Smooth muscle cell (in vitro differentiated cells): ENCODE measurements around the gene LRRC7. TPM values are rescaled to one million over a fixed set of nuclear protein-coding genes. Genes with fewer than 3 reads are reported as not detected.
A peak's percentile ranks its signal among the peaks of the same experiment; 100 is the strongest.

Experiments used
- DNase-seq: peaks from one replicate; lab custom pipeline; 2025; ENCODE audit not compliant: unreplicated experiment; lab: John Stamatoyannopoulos, UW
- H2AFZ ChIP-seq: fragments of 200-600 bp; sonication (generic); 2 replicates; pipeline ENCODE4 v1.6.0; 2016; ENCODE audit warnings: antibody characterized with exemption, low read depth, mild to moderate bottlenecking
- H3F3A ChIP-seq: fragments of 200-600 bp; sonication (generic); 2 replicates; pipeline ENCODE4 v1.6.0; 2017; ENCODE audit warnings: antibody characterized with exemption, low read depth
- H3K27ac ChIP-seq: fragments of 200-600 bp; sonication (generic); 2 replicates; pipeline ENCODE4 v1.5.1; 2016; ENCODE audit warnings: low read depth, mild to moderate bottlenecking
- H3K27me3 ChIP-seq: fragments of 200-600 bp; sonication (generic); 2 replicates; pipeline ENCODE4 v1.6.1; 2016; ENCODE audit warnings: low read depth, mild to moderate bottlenecking
- H3K36me3 ChIP-seq: fragments of 200-600 bp; sonication (generic); 2 replicates; pipeline ENCODE4 v1.5.1; 2016; ENCODE audit warnings: low read depth
- H3K4me1 ChIP-seq: fragments of 200-600 bp; sonication (generic); 2 replicates; pipeline ENCODE4 v1.5.1; 2016; ENCODE audit warnings: low read depth
- H3K4me2 ChIP-seq: fragments of 200-600 bp; sonication (generic); 2 replicates; pipeline ENCODE4 v1.6.0; 2016; ENCODE audit warnings: mild to moderate bottlenecking
- H3K4me3 ChIP-seq: fragments of 200-600 bp; sonication (generic); 2 replicates; pipeline ENCODE4 v1.5.1; 2016; ENCODE audit warnings: mild to moderate bottlenecking
- H3K79me2 ChIP-seq: fragments of 200-600 bp; sonication (generic); 2 replicates; pipeline ENCODE4 v1.6.0; 2016; ENCODE audit warnings: low read depth, mild to moderate bottlenecking
- H3K9ac ChIP-seq: fragments of 200-600 bp; sonication (generic); 2 replicates; pipeline ENCODE4 v1.6.0; 2016; ENCODE audit warnings: low read depth
- H3K9me3 ChIP-seq: fragments of 200-600 bp; sonication (generic); replicated peaks from 2 replicates; pipeline ENCODE4 v1.5.1; 2016; ENCODE audit warnings: low read depth
- H4K20me1 ChIP-seq: fragments of 200-600 bp; sonication (generic); 2 replicates; pipeline ENCODE4 v1.6.0; 2016; ENCODE audit warnings: low read depth
- WGBS: methylation state at CpG from one replicate; pipeline ENCODE4 v1.1.7; 2016; ENCODE audit warnings: low lambda C conversion rate; 5-methylcytosine and 5-hydroxymethylcytosine counted together
- polyA plus RNA-seq: library from polyadenylated mRNA; unstranded; fragments of >200 nt; fragmentation: Nextera tagmentation; extraction: Ambion mirVana; gene quantifications from 2 replicates; pipeline ENCODE4 v1.2.1, GENCODE V29; 2016
- total RNA-seq: library from RNA; depleted of rRNA; stranded (reverse); fragments of >200 nt; gene quantifications from 2 replicates; pipeline ENCODE4 v1.2.3, GENCODE V29; 2014
- TF ChIP-seq, protein P1 (sequence below): fragments of 200-600 bp; sonication (generic); IDR thresholded peaks from 2 replicates; pipeline ENCODE4 v1.5.1; 2017; ENCODE audit warnings: borderline replicate concordance, mild to moderate bottlenecking, antibody characterized with exemption; ENCODE audit not compliant: insufficient read depth, poor library complexity, severe bottlenecking

LRRC7 gene
- total and polyA plus RNA-seq, 2 experiments from 2014 or later: 0.04 to 0.06 TPM

DNA sequence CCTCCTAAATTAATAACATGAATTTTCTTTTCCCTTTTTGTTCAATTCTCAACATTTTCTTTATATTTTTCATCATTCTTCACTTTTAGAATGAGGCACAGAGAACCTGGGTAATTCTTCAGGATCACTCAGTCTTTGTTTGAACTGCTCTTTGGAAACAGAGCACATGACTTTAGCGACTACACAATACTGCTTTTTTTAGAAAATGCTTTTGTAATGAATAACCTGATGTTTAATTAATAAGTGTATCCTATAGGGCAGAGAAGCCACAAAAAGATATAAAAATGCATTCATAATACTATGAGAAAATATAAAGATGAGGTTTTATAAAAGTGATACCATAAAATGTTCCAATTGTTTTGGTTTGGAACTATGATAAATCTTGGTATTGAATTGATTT is 77.8 kb downstream of the LRRC7 start:
- H3K79me2 ChIP-seq: no peaks in the 10 kb centered on the region
- DNase-seq: no peak
- no peaks in the 10 kb centered on the region for H4K20me1 ChIP-seq
- no peak overlapping the region for H2AFZ ChIP-seq
- H3K36me3 ChIP-seq: no peaks in the 10 kb centered on the region
- H3K4me1 ChIP-seq: no peaks in the 10 kb centered on the region
- no peak overlapping the region for H3K27ac ChIP-seq
- no peak overlapping the region for H3K4me2 ChIP-seq
- TF ChIP-seq, protein P1, sequence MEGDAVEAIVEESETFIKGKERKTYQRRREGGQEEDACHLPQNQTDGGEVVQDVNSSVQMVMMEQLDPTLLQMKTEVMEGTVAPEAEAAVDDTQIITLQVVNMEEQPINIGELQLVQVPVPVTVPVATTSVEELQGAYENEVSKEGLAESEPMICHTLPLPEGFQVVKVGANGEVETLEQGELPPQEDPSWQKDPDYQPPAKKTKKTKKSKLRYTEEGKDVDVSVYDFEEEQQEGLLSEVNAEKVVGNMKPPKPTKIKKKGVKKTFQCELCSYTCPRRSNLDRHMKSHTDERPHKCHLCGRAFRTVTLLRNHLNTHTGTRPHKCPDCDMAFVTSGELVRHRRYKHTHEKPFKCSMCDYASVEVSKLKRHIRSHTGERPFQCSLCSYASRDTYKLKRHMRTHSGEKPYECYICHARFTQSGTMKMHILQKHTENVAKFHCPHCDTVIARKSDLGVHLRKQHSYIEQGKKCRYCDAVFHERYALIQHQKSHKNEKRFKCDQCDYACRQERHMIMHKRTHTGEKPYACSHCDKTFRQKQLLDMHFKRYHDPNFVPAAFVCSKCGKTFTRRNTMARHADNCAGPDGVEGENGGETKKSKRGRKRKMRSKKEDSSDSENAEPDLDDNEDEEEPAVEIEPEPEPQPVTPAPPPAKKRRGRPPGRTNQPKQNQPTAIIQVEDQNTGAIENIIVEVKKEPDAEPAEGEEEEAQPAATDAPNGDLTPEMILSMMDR: no peak
- H3K9ac ChIP-seq: no peak overlapping the region
- H3K27me3 ChIP-seq: no peaks in the 10 kb centered on the region
- no peaks in the 10 kb centered on the region for H3F3A ChIP-seq
- WGBS: 84% methylated on average over 1 of the region's 1 CpG
- H3K4me3 ChIP-seq: no peak overlapping the region
- H3K9me3 ChIP-seq: no peaks in the 10 kb centered on the region

DNA sequence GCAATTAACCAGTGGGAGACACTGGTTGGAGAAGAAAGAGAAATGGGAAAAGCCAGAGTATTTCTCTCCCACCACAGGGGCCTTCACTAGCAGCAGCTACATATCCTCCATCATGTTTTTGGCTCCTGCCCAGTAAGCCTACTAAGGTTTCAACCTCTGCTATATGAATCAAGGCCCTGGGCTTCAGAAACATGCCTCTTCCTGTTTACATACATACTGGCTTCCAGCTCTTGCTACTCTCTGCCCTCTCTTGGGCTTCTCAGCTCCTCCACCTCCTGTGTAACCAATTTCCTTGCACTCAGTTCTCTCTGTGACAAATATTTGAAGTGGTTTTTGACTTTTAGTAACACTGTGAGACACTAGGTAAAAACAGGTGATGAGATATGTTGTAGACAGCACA is 80.8 kb downstream of the LRRC7 start:
- Histone ChIP-seq H3K4me2 (no peak overlapping the region), H3K9me3 (no peaks in the 10 kb centered on the region), H3K36me3 (no peaks in the 10 kb centered on the region), H3K79me2 (no peaks in the 10 kb centered on the region), H3K4me1 (no peaks in the 10 kb centered on the region), H3K9ac (no peak overlapping the region), H3K27ac (no peak overlapping the region), H4K20me1 (no peaks in the 10 kb centered on the region), H3K27me3 (no peaks in the 10 kb centered on the region), H3K4me3 (no peak overlapping the region), H2AFZ (peak overlapping the region; percentile 9), H3F3A (no peaks in the 10 kb centered on the region)
- TF ChIP-seq, protein P1: no peak
- no peak for DNase-seq

DNA sequence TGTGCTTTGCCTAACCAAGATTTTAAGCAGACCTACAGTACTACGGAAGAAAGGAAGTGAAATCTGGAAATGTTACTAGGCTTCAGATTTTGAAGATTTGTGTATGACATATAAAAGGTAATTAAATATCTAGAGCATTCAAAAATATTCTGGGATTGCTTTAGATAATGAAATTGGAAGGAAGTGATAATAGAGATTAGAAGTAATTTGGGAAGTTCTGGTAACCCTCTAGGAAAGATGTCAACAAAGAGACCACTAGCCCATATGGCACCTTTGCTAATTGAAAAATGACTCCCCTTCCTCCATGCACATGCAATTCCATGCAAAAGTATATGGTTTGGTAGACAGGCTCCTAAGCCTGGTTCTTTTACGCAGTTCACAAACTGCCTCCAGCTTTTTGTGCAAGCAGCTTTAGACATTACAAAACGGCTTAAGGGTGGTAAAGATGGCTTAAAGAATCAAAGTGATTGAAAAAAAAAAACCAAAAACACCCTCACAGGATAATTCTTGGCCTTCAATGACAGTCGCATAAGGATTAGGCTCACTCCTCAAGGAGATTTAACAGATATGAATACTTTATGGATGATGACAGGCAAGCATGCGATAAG is 81.8 kb downstream of the LRRC7 start:
- H3K4me2 ChIP-seq: no peak overlapping the region
- 59% methylated on average over 5 of the region's 5 CpGs for WGBS
- H3F3A ChIP-seq: no peaks in the 10 kb centered on the region
- no peak overlapping the region for H3K9ac ChIP-seq
- H3K9me3 ChIP-seq: no peaks in the 10 kb centered on the region
- TF ChIP-seq, protein P1: no peak
- H3K27ac ChIP-seq: no peak overlapping the region
- H3K79me2 ChIP-seq: no peaks in the 10 kb centered on the region
- H3K4me3 ChIP-seq: no peak overlapping the region
- no peaks in the 10 kb centered on the region for H3K4me1 ChIP-seq
- DNase-seq: no peak
- no peak overlapping the region for H2AFZ ChIP-seq
- no peaks in the 10 kb centered on the region for H3K36me3 ChIP-seq
- no peaks in the 10 kb centered on the region for H4K20me1 ChIP-seq
- H3K27me3 ChIP-seq: no peaks in the 10 kb centered on the region

DNA sequence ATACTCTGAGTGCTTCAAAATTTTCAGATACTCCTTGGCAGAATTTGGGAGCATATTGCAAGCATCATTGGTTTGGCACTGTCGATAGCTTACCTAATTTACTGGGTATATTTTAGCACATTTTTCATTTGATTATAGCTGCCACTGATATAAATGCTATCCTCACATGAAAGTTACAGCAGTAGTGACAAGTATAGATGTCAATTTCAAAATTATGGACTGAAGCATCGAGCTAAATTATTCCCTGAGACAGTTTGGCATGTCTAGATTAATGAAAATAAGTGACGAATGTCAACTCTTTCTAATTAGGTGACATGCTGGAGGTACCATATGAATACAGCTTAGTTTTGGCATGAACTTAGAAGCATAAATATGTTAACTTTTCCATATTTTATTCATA is 83.1 kb downstream of the LRRC7 start:
- no peaks in the 10 kb centered on the region for H3K79me2 ChIP-seq
- H3K9me3 ChIP-seq: no peaks in the 10 kb centered on the region
- no peaks in the 10 kb centered on the region for H3K36me3 ChIP-seq
- no peak overlapping the region for H2AFZ ChIP-seq
- no peak overlapping the region for H3K4me2 ChIP-seq
- TF ChIP-seq, protein P1: no peak
- DNase-seq: no peak
- H3K27me3 ChIP-seq: no peaks in the 10 kb centered on the region
- no peak overlapping the region for H3K4me3 ChIP-seq
- H3F3A ChIP-seq: no peaks in the 10 kb centered on the region
- WGBS: 93% methylated on average over 3 of the region's 3 CpGs
- H3K4me1 ChIP-seq: no peaks in the 10 kb centered on the region
- no peak overlapping the region for H3K27ac ChIP-seq
- H3K9ac ChIP-seq: no peak overlapping the region
- no peaks in the 10 kb centered on the region for H4K20me1 ChIP-seq
